ENCODE measurements around the gene KLC3. TPM values are rescaled to one million over a fixed set of nuclear protein-coding genes. Genes with fewer than 3 reads are reported as not detected.

Gene KLC3
- total RNA-seq, 2 experiments from 2014 or later, result 0.11 to 0.14 TPM

DNA sequence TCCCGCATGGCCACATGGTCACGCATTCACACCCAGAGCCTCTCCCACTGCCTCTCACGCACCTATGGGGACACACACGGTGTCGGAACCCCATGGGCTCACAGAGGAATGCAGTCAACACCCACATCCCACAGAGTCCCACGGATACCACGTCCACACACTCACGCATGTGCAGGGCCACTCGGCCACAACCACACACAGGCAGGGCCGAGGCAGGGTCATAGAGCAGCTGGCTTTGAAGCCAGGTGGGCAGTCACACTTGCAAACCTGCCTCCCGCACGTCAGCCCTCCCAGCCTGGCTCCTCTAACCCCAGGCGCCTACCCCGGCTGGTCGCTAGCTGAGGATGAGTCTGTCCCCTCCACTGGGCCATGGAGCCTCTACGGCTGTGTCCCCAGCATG, 21.7 kb downstream of the KLC3 start:
- H3K4me1 Mint-ChIP-seq, result no peaks in the 10 kb centered on the region
- intact Hi-C loops (cut with DNase I, micrococcal nuclease), result no loop called here
- H3K36me3 Mint-ChIP-seq (ENCODE audit: low read depth), result peaks cover 6% of the 10 kb centered on the region
- DNase-seq, result no peak
- CTCF ChIA-PET, result no interaction called here
- no peak for ATAC-seq
- H3K27ac Mint-ChIP-seq, result no peak overlapping the region
- no peaks in the 10 kb centered on the region for H3K9me3 Mint-ChIP-seq (ENCODE audit: low read depth)
- POLR2A ChIA-PET, result no interaction called here
- H3K4me3 Mint-ChIP-seq, result no peak overlapping the region
- no peaks in the 10 kb centered on the region for H3K27me3 Mint-ChIP-seq

DNA sequence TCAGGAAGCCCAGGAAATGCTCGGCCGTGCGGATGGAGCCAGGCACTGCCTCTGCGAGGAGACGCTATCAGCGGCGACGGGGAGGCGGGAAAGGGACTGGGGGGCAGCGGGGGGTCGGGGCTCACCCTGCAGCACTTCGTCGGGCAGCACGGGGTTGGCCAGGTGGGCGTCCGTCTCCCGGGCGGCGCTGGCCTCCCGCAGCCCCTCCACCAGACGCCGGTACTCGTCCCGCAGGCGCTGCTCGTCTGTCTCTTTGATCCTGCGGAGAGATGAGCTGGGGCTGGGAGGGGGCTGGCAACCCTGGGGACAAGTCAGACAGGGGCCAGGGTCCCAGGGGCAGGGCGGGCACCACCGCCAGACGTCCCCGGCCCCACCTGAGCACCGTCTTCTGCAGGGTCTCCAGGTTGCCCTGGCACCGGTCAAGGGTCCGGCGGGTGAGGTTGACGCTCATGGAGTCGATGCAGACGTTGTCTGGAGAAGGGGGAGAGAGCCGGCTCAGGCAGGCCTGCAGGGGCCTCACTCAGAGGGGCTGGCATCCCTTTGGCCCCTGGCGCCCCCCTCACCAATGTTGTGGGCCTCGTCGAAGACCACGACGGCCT, 23.4 kb downstream of the KLC3 start:
- POLR2A ChIA-PET, result no interaction called here
- peaks cover 2% of the 10 kb centered on the region for H3K4me1 Mint-ChIP-seq
- CTCF ChIA-PET, result no interaction called here
- ATAC-seq (no peak), DNase-seq (no peak)
- H3K4me3 Mint-ChIP-seq, result no peak overlapping the region
- peaks cover 4% of the 10 kb centered on the region for H3K36me3 Mint-ChIP-seq (ENCODE audit: low read depth)
- H3K9me3 Mint-ChIP-seq (ENCODE audit: low read depth), result no peaks in the 10 kb centered on the region
- H3K27ac Mint-ChIP-seq, result no peak overlapping the region
- H3K27me3 Mint-ChIP-seq, result no peaks in the 10 kb centered on the region
- intact Hi-C loops (cut with DNase I, micrococcal nuclease), result no loop called here

DNA sequence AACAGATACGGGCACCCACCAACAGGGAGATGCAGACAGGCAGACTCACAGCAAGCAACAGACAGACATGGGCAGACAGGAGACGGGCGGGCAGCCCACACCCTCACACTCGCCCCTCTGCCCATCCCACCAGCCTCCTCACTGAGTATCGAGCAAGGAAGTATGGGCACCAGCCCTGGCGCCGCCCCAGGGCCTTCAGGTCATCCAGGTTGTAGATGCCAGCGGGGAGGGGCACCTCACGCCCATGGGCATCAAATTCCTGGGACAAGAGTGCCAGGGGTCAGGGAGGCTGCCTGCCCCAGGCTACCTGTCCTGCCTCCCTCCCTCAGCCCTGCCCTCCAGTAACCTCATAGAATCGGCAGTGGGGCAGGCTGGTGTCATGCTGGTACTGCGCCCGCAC, 24.1 kb downstream of the KLC3 start:
- no peak for DNase-seq
- intact Hi-C loops (cut with DNase I, micrococcal nuclease), result no loop called here
- POLR2A ChIA-PET, result no interaction called here
- no peaks in the 10 kb centered on the region for H3K9me3 Mint-ChIP-seq (ENCODE audit: low read depth)
- no peaks in the 10 kb centered on the region for H3K27me3 Mint-ChIP-seq
- CTCF ChIA-PET, result no interaction called here
- no peak overlapping the region for H3K27ac Mint-ChIP-seq
- H3K4me3 Mint-ChIP-seq, result no peak overlapping the region
- ATAC-seq, result no peak
- peaks cover 3% of the 10 kb centered on the region for H3K4me1 Mint-ChIP-seq
- peaks cover 4% of the 10 kb centered on the region for H3K36me3 Mint-ChIP-seq (ENCODE audit: low read depth)

DNA sequence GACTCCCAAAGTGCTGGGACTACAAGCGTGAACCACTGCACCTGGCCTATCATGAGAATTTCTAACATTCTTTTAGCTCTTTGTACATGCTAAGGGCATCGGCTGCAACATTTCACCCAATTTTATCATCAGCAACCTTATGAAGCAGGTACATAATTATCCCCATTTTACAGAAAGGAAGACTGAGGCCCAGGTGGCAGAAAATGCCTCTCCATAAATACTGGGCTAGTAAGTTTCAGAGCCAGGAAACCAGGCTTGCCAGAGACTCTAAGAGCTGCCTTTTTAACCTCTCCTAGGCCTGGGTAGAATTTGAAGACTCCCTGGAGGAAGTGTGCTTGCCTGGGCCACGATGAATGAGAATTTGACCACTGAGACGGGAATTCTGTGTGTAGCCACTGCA, 27.6 kb downstream of the KLC3 start:
- H3K27me3 Mint-ChIP-seq, result no peaks in the 10 kb centered on the region
- H3K27ac Mint-ChIP-seq, result no peak overlapping the region
- ATAC-seq, result no peak
- CTCF ChIA-PET, result interaction anchor here (0.6 to 0.7 kb wide), 2 partner anchors 33 to 36 kb away, joined by 3 read pairs; no protein-coding TSS in a partner anchor
- intact Hi-C loops (cut with DNase I, micrococcal nuclease), result no loop called here
- H3K4me1 Mint-ChIP-seq, result peaks cover 8% of the 10 kb centered on the region
- peaks cover 1% of the 10 kb centered on the region for H3K36me3 Mint-ChIP-seq (ENCODE audit: low read depth)
- DNase-seq, result no peak
- no peaks in the 10 kb centered on the region for H3K9me3 Mint-ChIP-seq (ENCODE audit: low read depth)
- POLR2A ChIA-PET, result interaction anchor here (0.6 kb wide), 1 partner anchor 127 kb away, joined by 3 read pairs; no protein-coding TSS in a partner anchor
- H3K4me3 Mint-ChIP-seq, result no peak overlapping the region

GRCh38 chr19:45368737-45369340, 28.3 kb downstream of the KLC3 start:
- H3K9me3 Mint-ChIP-seq (ENCODE audit: low read depth), result no peaks in the 10 kb centered on the region
- H3K4me3 Mint-ChIP-seq, result peak overlapping the region; percentile 55
- H3K27ac Mint-ChIP-seq, result no peak overlapping the region
- ATAC-seq, result no peak
- no peak for DNase-seq
- no peaks in the 10 kb centered on the region for H3K27me3 Mint-ChIP-seq
- CTCF ChIA-PET, result no interaction called here
- POLR2A ChIA-PET, result interaction anchor here (0.6 kb wide), 1 partner anchor 53 kb away, joined by 5 read pairs; no protein-coding TSS in a partner anchor
- peaks cover 8% of the 10 kb centered on the region for H3K4me1 Mint-ChIP-seq
- H3K36me3 Mint-ChIP-seq (ENCODE audit: low read depth), result peaks cover 1% of the 10 kb centered on the region
- intact Hi-C loops (cut with DNase I, micrococcal nuclease), result no loop called here

DNA sequence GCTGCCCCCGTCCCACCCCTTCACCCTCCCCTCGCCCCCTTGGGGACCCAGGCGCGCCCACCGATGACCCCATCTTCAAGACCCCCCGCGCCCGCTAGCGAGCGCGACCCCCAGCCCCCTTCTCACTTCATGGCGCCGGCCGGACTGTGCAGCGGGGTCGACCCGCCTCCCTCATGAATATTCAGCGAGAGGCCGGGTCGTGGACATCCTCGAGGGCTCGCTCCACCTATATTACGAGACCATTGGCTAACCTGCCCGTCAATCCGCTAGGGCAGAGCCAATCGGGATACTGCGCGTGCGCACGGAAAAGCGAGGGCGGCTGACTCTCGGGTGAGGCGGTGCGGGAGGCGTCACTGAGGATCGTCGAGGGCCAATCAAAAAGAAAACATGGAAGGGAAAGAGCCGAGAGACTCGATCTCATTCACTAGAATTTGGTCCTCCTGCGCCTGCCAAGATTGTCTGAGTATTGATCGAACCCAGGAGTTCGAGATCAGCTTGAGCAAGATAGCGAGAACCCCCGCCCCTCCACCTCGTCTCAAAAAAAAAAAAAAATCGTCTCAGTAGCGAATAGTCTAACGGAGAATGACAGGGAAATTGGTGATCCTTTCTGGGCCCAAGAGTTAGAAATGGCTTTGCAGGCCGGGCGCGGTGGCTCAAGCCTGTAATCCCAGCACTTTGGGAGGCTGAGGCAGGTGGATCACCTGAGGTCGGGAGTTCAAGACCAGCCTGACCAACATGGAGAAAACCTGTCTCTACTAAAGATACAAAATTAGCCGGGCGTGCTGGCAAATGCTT, 30.1 kb downstream of the KLC3 start, which contains the start of gene ERCC2:
Gene ERCC2 (minus strand): TSS at position 164 of the 795 bp plus-strand sequence. CDS start 33 bp downstream, at position 131.
- intact Hi-C loops (cut with DNase I, micrococcal nuclease), result loop anchor here in 1 of 2 experiments (1.0 kb wide), 11 partner anchors 30 to 480 kb away; partner anchors contain the start of genes BLOC1S3, CLASRP, CLPTM1 and ERCC1
- Mint-ChIP-seq H3K27me3 (no peaks in the 10 kb centered on the region), H3K4me1 (peaks cover 8% of the 10 kb centered on the region), H3K4me3 (peak within 1 kb of the TSS; percentile 79), H3K9me3 (ENCODE audit: low read depth) (no peaks in the 10 kb centered on the region), H3K27ac (peak within 1 kb of the TSS; percentile 97), H3K36me3 (ENCODE audit: low read depth) (peaks cover 1% of the 10 kb centered on the region)
- POLR2A ChIA-PET, result no interaction called here
- CTCF ChIA-PET, result interaction anchor here (0.6 to 1.2 kb wide), 3 partner anchors 31 to 382 kb away, joined by 4 to 5 read pairs (median 4); no protein-coding TSS in a partner anchor
- peak; percentile 100 for ATAC-seq
- peak; percentile 100 for DNase-seq

DNA sequence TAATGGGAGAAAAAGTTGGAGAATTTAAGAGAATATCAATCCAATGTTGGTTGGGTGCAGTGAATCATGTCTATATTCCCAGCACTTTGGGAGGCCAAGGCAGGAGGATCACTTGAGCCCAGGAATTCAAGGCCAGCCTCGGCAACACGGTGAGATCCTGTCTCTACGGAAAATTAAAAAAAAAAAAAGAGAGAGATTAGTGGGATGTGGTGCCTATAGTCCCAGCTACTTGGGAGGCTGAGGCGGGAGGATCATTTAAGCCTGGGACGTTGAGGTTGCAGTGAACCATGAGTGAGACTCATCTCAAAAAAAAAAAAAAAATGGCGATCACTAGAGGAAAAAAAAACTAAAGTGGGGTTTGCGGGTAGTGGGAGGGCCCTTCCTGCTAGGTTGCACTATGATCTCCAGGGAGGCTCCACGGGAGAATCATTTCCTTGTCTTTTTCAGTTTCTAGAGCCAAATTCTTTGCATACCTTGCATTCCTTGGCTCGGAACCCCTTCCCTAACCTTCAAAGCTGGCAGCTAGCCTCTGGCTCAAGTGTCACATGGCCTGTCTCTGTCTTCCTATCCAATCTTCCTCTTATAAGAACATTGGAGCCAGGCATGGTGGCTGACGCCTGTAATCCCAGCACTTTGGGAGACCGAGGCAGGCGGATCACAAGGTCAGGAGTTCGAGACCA, 35.6 kb downstream of the KLC3 start:
- no peak overlapping the region for H3K4me3 Mint-ChIP-seq
- ATAC-seq (no peak), DNase-seq (no peak)
- intact Hi-C loops (cut with DNase I, micrococcal nuclease), result no loop called here
- CTCF ChIA-PET, result no interaction called here
- POLR2A ChIA-PET, result no interaction called here
- no peaks in the 10 kb centered on the region for H3K27me3 Mint-ChIP-seq
- H3K4me1 Mint-ChIP-seq, result peaks cover 19% of the 10 kb centered on the region
- H3K9me3 Mint-ChIP-seq (ENCODE audit: low read depth), result no peaks in the 10 kb centered on the region
- no peaks in the 10 kb centered on the region for H3K36me3 Mint-ChIP-seq (ENCODE audit: low read depth)
- H3K27ac Mint-ChIP-seq, result no peak overlapping the region

- DNase-seq (no peak), ATAC-seq (no peak)
- CTCF ChIA-PET, result no interaction called here
- H3K27me3 Mint-ChIP-seq, result peaks cover 4% of the 10 kb centered on the region
- POLR2A ChIA-PET, result no interaction called here
- H3K9me3 Mint-ChIP-seq (ENCODE audit: low read depth), result no peaks in the 10 kb centered on the region
- peaks cover 19% of the 10 kb centered on the region for H3K4me1 Mint-ChIP-seq
- no peak overlapping the region for H3K27ac Mint-ChIP-seq
- no peaks in the 10 kb centered on the region for H3K36me3 Mint-ChIP-seq (ENCODE audit: low read depth)
- no peak overlapping the region for H3K4me3 Mint-ChIP-seq
- intact Hi-C loops (cut with DNase I, micrococcal nuclease), result no loop called here
Observed at GRCh38 chr19:45380107-45380506, 39.6 kb downstream of the KLC3 start.

DNA sequence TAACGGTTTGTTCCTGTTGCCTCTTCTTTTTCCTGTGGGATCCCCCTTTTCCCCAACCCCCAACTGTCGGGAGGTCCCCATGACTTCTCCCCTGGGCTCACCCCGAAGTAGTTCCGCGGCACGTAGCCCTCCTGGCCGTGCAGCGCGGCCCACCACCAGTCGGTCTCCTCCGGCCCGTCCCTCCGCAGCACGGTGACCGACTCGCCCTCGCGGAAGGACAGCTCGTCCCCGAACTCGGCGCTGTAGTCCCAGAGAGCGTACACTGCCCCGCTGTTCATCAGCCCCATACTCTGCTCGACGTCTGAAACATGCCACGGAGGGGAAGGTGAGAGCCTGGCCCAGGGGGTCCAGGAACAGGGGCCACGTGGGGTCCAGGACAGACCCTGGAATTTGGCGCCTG, 41.9 kb downstream of the KLC3 start:
- no peak overlapping the region for H3K4me3 Mint-ChIP-seq
- no peak overlapping the region for H3K27ac Mint-ChIP-seq
- CTCF ChIA-PET, result interaction anchor here (0.6 to 1.5 kb wide), 2 partner anchors 10 to 445 kb away, joined by 3 read pairs; no protein-coding TSS in a partner anchor
- no peak for ATAC-seq
- H3K4me1 Mint-ChIP-seq, result peaks cover 7% of the 10 kb centered on the region
- no peaks in the 10 kb centered on the region for H3K9me3 Mint-ChIP-seq (ENCODE audit: low read depth)
- intact Hi-C loops (cut with DNase I, micrococcal nuclease), result no loop called here
- H3K27me3 Mint-ChIP-seq, result peaks cover 14% of the 10 kb centered on the region
- H3K36me3 Mint-ChIP-seq (ENCODE audit: low read depth), result no peaks in the 10 kb centered on the region
- POLR2A ChIA-PET, result no interaction called here
- no peak for DNase-seq

- ATAC-seq (peak; percentile 53), DNase-seq (no peak)
- Mint-ChIP-seq H3K27ac (no peak overlapping the region), H3K36me3 (ENCODE audit: low read depth) (no peaks in the 10 kb centered on the region), H3K4me1 (no peaks in the 10 kb centered on the region), H3K9me3 (ENCODE audit: low read depth) (no peaks in the 10 kb centered on the region), H3K27me3 (peaks cover 14% of the 10 kb centered on the region), H3K4me3 (no peak overlapping the region)
- ChIA-PET POLR2A (no interaction called here), CTCF (no interaction called here)
- intact Hi-C loops (cut with DNase I, micrococcal nuclease), result no loop called here
Observed at GRCh38 chr19:45385392-45386221, 45.1 kb downstream of the KLC3 start.

DNA sequence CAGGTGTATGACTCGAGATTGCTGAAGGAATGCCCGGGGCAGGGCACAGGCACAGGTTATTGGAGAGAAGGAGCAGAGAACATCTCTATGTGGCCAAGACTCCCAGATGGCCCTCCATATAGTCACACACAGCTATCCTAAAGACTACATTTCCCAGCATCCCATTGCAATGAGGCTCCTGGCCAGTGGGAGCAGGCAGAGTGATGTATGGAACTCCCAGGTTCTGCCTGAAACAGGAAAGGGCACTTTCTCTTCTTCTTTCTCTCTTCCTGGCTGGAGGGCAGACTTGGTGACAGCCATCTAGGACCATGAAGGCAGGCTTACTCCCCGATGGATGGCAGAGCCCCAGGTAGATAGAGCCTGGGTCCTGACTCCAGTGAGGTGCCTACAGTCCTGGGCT, 50.8 kb downstream of the KLC3 start:
- H3K36me3 Mint-ChIP-seq (ENCODE audit: low read depth), result no peaks in the 10 kb centered on the region
- peak; percentile 47 for ATAC-seq
- ChIA-PET CTCF (interaction anchor here (0.7 to 2.0 kb wide), 2 partner anchors 10 to 172 kb away, joined by 4 to 10 read pairs; no protein-coding TSS in a partner anchor), POLR2A (interaction anchor here (0.9 kb wide), 1 partner anchor 13 kb away, joined by 3 read pairs; the partner anchor contains the start of gene PPP1R13L)
- H3K27ac Mint-ChIP-seq, result no peak overlapping the region
- H3K9me3 Mint-ChIP-seq (ENCODE audit: low read depth), result no peaks in the 10 kb centered on the region
- intact Hi-C loops (cut with DNase I, micrococcal nuclease), result no loop called here
- no peaks in the 10 kb centered on the region for H3K4me1 Mint-ChIP-seq
- DNase-seq, result no peak
- peaks cover 7% of the 10 kb centered on the region for H3K27me3 Mint-ChIP-seq
- H3K4me3 Mint-ChIP-seq, result no peak overlapping the region

Data from activated CD4-positive, alpha-beta T cell treated with anti-CD3 and anti-CD28 coated beads for 36 hours (primary cell).